ENCODE measurements around the gene FOXI2. TPM values are rescaled to one million over a fixed set of nuclear protein-coding genes. Genes with fewer than 3 reads are reported as not detected.

The FOXI2 gene
- total RNA-seq, 1 donor from 2014 or later, result not detected

GRCh38 chr10:127740596-127740995, 3.6 kb downstream of the FOXI2 start:
- no peak for DNase-seq (ENCODE audit: low spot score)

GRCh38 chr10:127743205-127743604, 6.2 kb downstream of the FOXI2 start:
- no peak for DNase-seq (ENCODE audit: low spot score)

- DNase-seq (ENCODE audit: low spot score), result no peak
These were observed 8.0 kb downstream of the FOXI2 start for GRCh38 chr10:127744956-127745355.

- no peak for DNase-seq (ENCODE audit: low spot score)
These were observed 8.9 kb downstream of the FOXI2 start for GRCh38 chr10:127745861-127746260.

- DNase-seq (ENCODE audit: low spot score), result no peak
These were observed 18.8 kb downstream of the FOXI2 start for GRCh38 chr10:127755753-127756152.

- DNase-seq (ENCODE audit: low spot score), result no peak
These were observed 19.3 kb downstream of the FOXI2 start for GRCh38 chr10:127756264-127756663.

GRCh38 chr10:127757033-127757432, 20.0 kb downstream of the FOXI2 start:
- no peak for DNase-seq (ENCODE audit: low spot score)

GRCh38 chr10:127759276-127759675, 22.3 kb downstream of the FOXI2 start:
- DNase-seq (ENCODE audit: low spot score), result no peak

GRCh38 chr10:127762925-127763324, 25.9 kb downstream of the FOXI2 start:
- no peak for DNase-seq (ENCODE audit: low spot score)

- no peak for DNase-seq (ENCODE audit: low spot score)
These were observed 38.0 kb downstream of the FOXI2 start for GRCh38 chr10:127774766-127775559.

- DNase-seq (ENCODE audit: low spot score), result no peak
These were observed 39.8 kb downstream of the FOXI2 start for GRCh38 chr10:127776816-127777215.

GRCh38 chr10:127781412-127781811, 44.4 kb downstream of the FOXI2 start:
- DNase-seq (ENCODE audit: low spot score), result no peak

GRCh38 chr10:127787873-127788272, 50.9 kb downstream of the FOXI2 start:
- no peak for DNase-seq (ENCODE audit: low spot score)

- no peak for DNase-seq (ENCODE audit: low spot score)
These were observed 53.2 kb downstream of the FOXI2 start for GRCh38 chr10:127790066-127790624.

Other genes with a start within 250 kb of the FOXI2 start
- not detected for gene NPS, start 187.9 kb upstream of the FOXI2 start, total RNA-seq
- 0.29 TPM for gene CLRN3, start 155.8 kb downstream of the FOXI2 start, total RNA-seq
- 49.7 TPM for gene PTPRE, start 169.9 kb downstream of the FOXI2 start, total RNA-seq